HG03460 (cell line): ENCODE measurements around the gene BIRC6.
"Not testable (repeated sequence)": the region's sequence is repeated elsewhere in the genome, so short reads cannot be mapped to it uniquely, and the experiment has no call there.

Experiments used
- ATAC-seq: cut with Tn5 transposase; IDR thresholded peaks from one replicate; pipeline ENCODE4 v1.9.1; 2021; ENCODE audit not compliant: unreplicated experiment

Gene BIRC6

GRCh38 chr2:32611366-32611765 is 254.5 kb downstream of the BIRC6 start:
- ATAC-seq, result no peak

DNA sequence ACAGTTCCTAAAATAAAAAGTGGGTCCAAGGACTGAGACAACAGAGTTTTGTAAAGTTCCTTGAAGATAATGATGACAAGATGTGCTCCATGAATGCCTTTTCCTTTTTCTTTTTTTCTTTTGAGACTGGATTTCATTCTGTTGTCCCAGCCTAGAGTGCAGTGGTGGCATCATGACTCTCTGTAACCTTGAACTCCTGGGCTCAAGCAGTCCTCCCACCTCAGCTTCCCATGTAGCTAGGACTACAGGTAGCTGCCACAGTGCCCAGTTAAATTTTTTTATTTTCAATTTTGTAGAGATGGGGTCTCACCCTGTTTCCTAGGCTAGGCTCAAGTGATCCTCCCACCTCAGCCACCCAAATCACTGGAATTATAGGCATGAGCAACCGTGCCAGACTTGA is 254.9 kb downstream of the BIRC6 start:
- ATAC-seq, result no peak

- ATAC-seq, result no peak
Observed at GRCh38 chr2:32614084-32614483, 257.3 kb downstream of the BIRC6 start.

GRCh38 chr2:32617599-32618189 is 260.9 kb downstream of the BIRC6 start:
- ATAC-seq, result no peak

GRCh38 chr2:32622570-32623310 is 265.9 kb downstream of the BIRC6 start:
- ATAC-seq, result no peak

DNA sequence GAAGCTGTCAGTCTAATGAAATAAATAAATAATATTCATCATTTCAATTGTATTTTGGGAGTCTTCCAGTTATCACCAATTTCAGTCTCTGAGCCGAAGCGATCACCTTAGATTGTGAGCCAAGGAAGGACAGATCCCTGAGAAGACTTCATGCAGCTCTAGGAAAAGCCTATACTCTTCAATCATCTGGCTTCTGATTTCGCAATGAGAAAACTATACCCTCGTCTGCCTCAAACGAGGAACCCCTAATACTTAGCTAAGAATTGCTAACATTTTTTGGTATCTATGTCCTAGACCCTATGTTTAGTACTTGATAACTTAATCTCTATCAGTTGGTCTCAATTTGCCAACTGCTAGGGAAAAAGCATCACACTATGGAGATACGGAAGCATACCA is 266.5 kb downstream of the BIRC6 start:
- ATAC-seq, result no peak

- no peak for ATAC-seq
Observed at GRCh38 chr2:32624812-32625211, 268.0 kb downstream of the BIRC6 start.

DNA sequence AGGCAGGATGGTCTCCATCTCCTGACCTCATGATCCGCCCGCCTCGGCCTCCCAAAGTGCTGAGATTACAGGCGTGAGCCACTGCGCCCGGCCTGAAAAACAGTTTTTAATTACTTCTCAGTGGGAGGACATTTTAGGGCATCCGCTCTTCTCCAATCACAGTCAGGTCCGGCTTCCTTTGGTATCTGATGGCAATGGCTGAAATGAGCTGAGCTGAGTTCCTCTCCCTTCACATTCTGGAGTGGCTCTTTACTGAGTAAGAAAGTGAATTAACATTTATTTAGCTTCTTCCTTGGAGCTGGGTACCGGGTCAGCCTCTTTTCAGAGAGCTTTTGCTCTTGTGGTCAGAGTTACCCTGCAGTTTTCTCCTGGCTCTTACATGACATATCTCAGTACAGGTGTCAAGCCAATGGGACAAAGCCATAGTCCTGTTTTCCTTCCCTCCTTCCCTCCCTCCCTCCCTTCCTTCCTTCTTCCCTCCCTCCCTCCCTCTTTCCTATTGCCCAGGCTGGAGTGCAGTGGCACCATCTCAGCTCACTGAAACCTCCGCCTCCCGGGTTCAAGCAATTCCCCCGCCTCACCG is 269.9 kb downstream of the BIRC6 start:
- no peak for ATAC-seq

GRCh38 chr2:32627441-32627813 is 270.6 kb downstream of the BIRC6 start:
- ATAC-seq, result peak; percentile 27

GRCh38 chr2:32627814-32628579 is 271.2 kb downstream of the BIRC6 start, which contains the start of gene TTC27:
TTC27 (plus strand) TSS chr2:32628050; CDS start chr2:32628293, 243 bp downstream.
- peak; percentile 100 for ATAC-seq

DNA sequence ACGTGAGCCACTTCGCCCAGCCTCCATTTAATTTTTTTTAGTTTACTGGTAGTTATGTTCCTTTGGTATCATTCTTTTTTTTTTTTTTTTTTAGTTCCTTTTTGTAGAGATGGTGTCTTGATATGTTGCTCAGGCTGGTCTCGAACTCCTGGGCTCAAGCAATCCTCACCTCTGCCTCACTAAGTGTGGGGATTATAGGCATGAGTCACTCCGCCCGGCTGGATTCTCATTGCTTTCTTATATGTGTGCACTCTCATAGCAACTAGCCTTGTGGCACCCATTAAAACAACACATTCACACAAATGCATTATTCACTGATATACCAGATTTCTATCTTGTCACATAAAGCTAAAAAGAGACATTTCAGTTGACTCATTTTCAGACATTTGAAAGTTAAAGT is 275.3 kb downstream of the BIRC6 start:
- no peak for ATAC-seq

- ATAC-seq, result no peak
Observed at GRCh38 chr2:32633040-32633439, 276.2 kb downstream of the BIRC6 start.

- ATAC-seq, result not testable (repeated sequence)
Observed at GRCh38 chr2:32638548-32638947, 281.7 kb downstream of the BIRC6 start.

GRCh38 chr2:32641180-32641579 is 284.4 kb downstream of the BIRC6 start:
- no peak for ATAC-seq

- ATAC-seq, result no peak
Observed at GRCh38 chr2:32647180-32647651, 290.4 kb downstream of the BIRC6 start.

DNA sequence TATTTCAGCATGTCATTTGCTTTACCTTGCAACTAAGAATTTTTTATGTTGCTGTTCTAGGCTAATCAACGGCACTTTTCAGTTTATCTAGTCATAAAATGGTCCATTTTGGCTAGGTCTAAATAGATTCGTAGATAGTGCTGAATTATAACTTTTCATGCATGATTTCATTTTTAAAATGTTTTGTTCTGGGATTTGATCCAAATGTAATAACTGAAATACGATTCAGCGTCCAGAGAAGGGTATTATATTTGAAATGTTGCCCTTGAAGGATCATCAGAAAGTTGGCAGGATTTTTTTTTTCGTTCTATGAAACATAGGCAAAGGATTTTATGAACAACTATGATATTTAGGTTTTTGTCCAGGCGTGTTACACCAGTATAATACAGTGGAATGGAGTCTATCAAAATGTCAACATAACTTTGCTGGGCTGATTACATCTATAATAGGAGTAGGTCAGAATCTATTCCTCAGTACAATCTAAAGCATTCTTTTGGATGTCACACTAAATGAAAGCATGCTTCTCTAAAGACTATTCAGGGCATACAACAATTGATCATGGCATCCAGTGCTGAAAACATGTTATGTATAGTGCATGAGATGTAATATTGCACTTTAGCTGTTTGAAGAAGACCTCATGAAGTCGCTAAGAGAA is 295.9 kb downstream of the BIRC6 start:
- no peak for ATAC-seq

GRCh38 chr2:32656069-32656468 is 299.2 kb downstream of the BIRC6 start:
- no peak for ATAC-seq

DNA sequence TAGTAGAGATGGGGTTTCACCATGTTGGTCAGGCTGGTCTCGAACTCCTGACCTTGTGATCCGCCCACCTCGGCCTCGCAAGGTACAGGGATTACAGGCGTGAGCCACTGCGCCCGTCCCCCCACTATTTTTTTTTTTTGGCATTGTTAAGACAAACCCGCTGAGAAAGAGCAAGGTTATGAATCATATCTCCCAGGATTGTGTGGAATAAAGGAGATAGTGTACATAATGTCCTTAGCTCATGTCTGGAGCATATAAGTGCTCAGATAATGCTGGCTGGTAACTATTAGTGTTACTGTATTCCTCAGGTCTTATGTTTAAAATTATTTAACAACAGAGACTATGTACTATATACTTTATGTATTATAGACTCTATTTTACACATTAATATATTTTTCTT is 307.0 kb downstream of the BIRC6 start:
- ATAC-seq, result no peak

DNA sequence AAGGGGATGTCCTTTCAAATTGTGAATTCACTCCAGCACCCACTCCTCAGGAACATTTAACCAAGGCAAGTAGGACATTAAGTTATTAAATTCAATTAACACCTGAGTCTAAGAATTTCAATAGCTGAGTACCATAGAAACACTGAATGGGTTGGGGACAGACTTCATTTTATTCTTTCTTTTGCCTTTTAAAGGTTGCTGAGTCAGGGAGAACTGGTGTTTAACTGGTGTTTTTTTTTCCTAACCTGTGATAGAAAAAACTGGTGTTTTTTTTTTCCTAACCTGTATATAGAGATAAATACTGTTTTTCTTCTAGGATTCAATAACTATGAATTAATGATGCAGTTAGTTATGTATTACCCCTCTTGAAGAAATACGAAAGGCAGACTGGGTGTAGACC is 309.9 kb downstream of the BIRC6 start:
- no peak for ATAC-seq

GRCh38 chr2:32668254-32668653 is 311.4 kb downstream of the BIRC6 start:
- ATAC-seq, result no peak
